HG02840 (cell line): ENCODE data around the gene HDGF.

ENCODE experiments used
- ATAC-seq: cut with Tn5 transposase; IDR thresholded peaks from one replicate; pipeline ENCODE4 v1.9.1; 2021; ENCODE audit warnings: mild to moderate bottlenecking, moderate library complexity, moderate number of reproducible peaks; ENCODE audit not compliant: unreplicated experiment, low FRiP score

HDGF gene

DNA sequence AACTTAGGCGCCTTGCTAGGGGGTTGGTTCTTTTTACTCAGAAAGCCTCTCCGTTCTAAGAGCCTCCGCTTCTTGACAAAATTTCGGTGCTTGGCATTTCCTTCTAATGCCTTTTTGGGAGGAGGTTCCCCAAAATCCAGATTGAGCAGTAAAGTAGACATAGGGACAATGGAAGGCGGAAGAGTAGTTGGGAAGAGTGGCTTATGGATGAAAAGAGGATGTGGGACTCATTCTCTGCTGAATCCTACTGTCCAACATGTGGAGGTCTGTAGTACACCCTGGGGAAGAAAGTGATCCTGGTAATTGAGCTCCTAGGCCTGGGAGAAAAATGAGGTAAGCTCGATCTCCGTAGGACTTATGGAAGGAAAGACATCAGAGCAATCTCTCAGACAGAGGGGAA, 24.0 kb downstream of the HDGF start:
- no peak for ATAC-seq

GRCh38 chr1:156726549-156727226, 24.8 kb downstream of the HDGF start:
- ATAC-seq: no peak

DNA sequence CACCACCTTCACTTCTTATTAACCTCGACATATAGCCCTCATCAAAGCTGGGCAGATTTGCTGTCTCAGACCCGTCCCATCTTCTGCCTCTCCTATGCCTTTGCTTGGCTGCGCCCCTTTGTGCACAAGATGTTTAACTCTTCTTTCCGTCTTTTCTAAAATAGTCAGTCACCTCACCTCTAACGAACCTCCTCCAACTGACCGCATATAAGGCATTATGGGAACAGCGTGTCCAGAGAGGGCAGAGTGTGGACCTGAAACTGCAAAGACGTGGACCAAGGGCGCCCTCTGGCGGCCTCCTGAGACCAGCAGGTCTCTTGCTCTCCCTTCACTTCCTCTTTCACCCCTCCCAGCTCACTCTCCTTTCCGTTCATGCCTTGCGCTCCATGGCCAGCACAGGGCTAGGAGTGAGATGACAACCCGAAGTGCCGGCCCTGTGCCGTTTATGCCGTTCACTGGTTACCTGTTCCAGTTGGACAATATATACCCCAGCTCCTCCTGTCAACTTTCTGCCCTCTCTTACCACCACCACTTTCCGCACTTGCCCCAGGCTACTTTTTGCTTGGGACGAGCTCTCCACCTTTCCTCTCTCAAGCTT, 25.7 kb downstream of the HDGF start:
- no peak for ATAC-seq

DNA sequence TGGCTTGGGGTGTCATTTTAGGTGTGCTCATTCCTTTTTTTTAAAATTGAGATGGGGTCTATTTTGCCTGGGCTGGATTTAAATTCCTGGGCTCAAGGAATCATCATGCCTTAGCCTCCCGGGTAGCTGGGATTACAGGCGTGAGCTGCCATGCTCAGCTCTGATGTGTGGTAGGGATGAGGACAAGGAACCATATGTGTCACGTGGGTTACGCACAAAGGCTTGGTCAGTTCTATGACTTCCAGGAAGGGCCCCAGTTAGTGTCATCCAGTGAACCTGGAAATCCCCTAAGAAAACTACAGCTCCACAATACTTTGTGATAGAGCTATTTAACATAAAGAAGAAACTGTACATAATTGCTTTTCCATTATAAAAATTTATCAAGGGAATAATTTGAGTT, 29.9 kb downstream of the HDGF start:
- ATAC-seq: no peak

DNA sequence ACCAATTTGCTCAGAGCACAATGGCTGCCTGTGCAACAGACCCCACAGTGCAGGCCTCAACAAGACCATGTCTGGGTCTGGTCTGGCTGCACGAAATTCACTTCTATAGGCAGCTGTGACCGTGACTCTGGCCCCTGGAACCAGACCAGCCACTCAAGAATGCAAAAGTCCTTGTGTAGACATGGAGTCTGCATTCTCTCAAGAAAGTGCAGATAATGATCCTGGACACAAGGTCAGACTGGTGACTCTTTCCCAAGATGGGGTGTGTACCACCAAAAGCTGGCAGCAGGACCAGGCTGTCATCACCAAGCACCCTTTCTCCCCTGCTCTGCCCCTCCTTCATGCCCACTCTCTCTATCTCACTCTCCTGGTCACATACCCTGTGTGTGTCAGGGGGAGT, 30.3 kb downstream of the HDGF start:
- no peak for ATAC-seq

DNA sequence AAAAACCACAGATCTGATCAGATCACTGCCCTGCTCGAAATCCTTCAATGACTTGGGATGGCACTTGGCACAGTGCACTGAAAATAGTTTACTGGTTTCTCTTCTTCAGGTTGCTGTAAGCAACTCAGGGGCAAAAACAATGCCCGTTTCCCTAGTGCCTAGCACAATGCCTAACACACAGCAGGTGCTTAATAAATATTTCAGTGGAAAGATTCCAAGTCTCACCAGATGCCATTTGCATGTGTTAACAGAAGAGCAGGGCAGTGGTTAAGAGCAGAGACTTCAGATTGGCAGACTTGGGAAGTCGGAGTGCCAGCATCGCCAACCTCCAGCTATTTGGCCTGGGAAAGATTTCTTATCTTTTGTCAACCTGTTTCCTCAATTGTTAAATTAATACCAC, 34.1 kb downstream of the HDGF start:
- ATAC-seq: no peak

DNA sequence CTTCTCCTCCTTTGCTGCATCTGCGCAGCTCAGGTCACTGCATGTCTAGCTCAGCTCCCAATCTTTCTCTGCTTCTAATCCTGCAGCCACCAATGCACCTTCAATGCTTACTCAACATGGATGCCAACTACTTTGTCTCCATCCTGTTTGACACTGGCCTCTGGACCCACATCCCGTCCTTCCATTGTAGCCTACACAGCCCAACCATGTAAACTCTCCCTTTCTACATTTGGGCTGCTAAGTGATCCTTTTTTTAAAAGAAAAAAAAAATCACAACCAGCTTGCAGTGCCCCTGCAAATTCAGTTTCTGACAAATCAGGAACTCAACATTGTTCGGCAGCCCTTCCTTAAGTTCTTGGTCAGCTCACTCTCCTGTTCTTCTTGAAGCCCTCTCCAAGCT, 36.6 kb downstream of the HDGF start:
- ATAC-seq: no peak

DNA sequence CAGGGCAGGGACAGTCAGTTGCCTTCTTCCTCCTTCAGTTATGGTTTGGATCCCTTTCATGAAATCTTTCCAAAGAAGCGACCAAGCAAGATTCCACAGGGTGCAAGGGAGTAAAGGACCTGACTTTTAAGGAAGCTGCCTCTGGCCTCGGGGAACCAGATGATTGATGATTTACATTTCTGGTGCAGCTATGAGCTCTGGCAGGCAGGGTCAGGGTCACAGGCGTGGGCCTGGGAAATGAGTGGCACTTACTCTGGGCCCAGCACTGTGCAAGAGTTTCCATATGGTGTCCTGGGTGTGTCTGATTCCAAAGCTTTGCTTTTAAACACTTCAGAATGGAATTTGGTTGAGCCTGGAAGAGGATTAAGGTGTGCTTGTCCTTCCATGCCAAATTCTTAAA, 38.8 kb downstream of the HDGF start:
- no peak for ATAC-seq

- no peak for ATAC-seq
These were observed 40.3 kb downstream of the HDGF start for GRCh38 chr1:156711011-156711817.

DNA sequence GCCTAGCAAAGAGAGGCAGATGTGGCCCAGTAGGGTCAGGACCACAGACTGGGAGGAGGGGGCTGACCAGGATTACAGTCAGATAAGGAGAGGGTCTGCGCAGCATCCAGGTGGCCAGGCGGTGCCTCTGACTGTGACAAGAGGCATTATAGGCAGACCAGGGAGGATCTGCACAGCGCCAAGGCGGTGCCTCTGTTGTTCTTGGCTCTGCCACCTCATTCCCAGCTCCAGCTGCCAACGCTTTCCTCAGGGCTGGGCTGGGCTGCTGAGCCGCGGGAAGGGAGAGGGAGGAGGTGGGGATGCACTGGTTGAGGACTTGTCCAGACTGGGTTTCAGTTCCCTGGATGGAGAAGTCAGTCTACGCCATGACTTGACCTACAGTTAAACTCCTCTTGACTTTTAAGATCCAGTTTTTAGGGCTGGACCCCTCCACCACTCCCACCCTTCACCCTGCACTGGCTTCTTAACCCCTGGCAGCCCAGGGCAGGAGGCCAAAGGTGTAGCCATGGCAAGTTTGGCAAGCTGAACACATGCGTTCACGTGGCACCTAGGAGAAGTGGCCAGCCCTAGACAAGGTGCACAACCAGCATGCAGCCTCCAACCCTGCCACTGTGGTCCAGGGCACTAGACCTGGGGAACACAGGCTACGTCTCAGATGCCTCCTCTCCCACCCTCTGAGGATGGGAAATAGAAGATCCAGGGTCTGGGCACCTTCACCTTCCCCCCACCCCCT, 41.6 kb downstream of the HDGF start:
- ATAC-seq: no peak

GRCh38 chr1:156709031-156709430, 42.4 kb downstream of the HDGF start:
- no peak for ATAC-seq

DNA sequence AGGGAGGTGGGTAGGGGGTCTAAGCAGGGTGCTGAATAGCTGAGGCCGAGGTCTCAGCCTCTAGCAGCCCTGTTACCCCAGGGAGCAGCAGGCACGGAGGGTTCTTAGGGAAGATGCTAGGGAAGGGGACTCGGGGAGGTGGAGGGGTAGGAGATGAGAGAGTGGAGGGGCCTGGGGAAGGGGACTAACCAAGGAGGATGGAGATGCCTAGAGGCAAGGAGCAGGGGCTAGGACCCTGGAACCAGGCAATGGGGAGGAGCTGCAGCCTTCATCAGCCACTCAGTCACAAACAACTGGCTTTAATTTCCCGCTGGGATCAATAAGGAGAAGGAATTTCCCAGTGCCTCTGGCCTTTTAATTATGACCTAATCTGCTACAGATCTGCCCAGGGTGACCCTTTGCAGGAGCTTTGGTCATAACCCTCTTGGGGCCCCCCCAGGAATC, 43.2 kb downstream of the HDGF start:
- no peak for ATAC-seq

GRCh38 chr1:156707417-156708217, 43.9 kb downstream of the HDGF start:
- no peak for ATAC-seq

GRCh38 chr1:156706657-156707416, 44.6 kb downstream of the HDGF start:
- ATAC-seq: no peak

GRCh38 chr1:156705918-156706656, 45.4 kb downstream of the HDGF start:
- ATAC-seq: no peak

GRCh38 chr1:156705321-156705917, 46.1 kb downstream of the HDGF start, which contains the start of gene CRABP2:
Gene CRABP2 (minus strand): TSS chr1:156705583. CDS start chr1:156705446, 137 bp downstream.
- ATAC-seq: no peak

DNA sequence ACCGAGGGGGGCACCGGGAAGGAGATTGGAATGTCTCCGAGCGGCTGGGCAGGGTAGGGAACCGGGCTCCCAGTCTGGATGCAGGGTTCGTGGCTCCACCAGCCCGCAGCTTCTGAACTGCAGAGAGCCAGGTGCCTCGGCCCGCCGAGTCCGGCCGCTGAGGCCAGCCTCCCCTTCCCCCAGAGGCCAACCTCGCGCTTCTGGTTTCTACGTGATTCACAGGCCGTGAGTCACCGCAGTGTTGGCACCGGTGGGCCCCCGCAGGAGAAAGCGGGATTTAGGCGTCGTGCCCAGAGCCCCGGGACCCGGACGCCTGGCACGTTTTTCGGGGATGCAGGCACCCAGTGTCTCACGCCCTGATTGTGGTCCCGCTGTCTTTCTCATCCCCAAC, 46.5 kb downstream of the HDGF start:
- no peak for ATAC-seq

GRCh38 chr1:156704166-156704711, 47.2 kb downstream of the HDGF start:
- ATAC-seq: no peak
